GM23338 (cell line): ENCODE results near the gene TSPAN1. TPM values are rescaled to one million over a fixed set of nuclear protein-coding genes. Genes with fewer than 3 reads are reported as not detected.

Source experiments
- ATAC-seq: fragments of 200-7000 bp; cut with Tn5 transposase; 3 replicates; pipeline ENCODE4 v1.9.1; 2020
- DNase-seq: peaks from one replicate; pipeline ENCODE4 v3.0.0-alpha.2; 2015; ENCODE audit warnings: low spot score
- H2AFZ ChIP-seq: fragments of 200-600 bp; sonication (generic); 2 replicates; pipeline ENCODE4 v1.8.0; 2016; ENCODE audit warnings: antibody characterized with exemption, mild to moderate bottlenecking, moderate library complexity
- H3F3A ChIP-seq: fragments of 200-600 bp; sonication (generic); replicated peaks from 2 replicates; pipeline ENCODE4 v1.8.0; 2017; ENCODE audit warnings: antibody characterized with exemption, mixed run types, low read depth
- H3K27ac ChIP-seq: fragments of 200-600 bp; sonication (generic); 2 replicates; pipeline ENCODE4 v1.6.1; 2016; ENCODE audit warnings: low read depth
- H3K27me3 ChIP-seq: fragments of 200-600 bp; sonication (generic); 2 replicates; pipeline ENCODE4 v1.8.0; 2016; ENCODE audit warnings: mild to moderate bottlenecking, mixed run types, moderate library complexity; ENCODE audit not compliant: insufficient read depth
- H3K36me3 ChIP-seq: fragments of 200-600 bp; sonication (generic); 2 replicates; pipeline ENCODE4 v1.8.0; 2016; ENCODE audit warnings: mild to moderate bottlenecking; ENCODE audit not compliant: insufficient read depth
- H3K4me1 ChIP-seq: fragments of 200-600 bp; sonication (generic); 2 replicates; pipeline ENCODE4 v1.8.0; 2016; ENCODE audit warnings: mild to moderate bottlenecking, moderate library complexity; ENCODE audit not compliant: insufficient read depth
- H3K4me2 ChIP-seq: fragments of 200-600 bp; sonication (generic); 2 replicates; pipeline ENCODE4 v1.7.1; 2017; ENCODE audit warnings: mixed run types
- H3K4me3 ChIP-seq: fragments of 200-600 bp; sonication (generic); 2 replicates; pipeline ENCODE4 v1.6.1; 2016; ENCODE audit warnings: mixed run types
- H3K79me2 ChIP-seq: fragments of 200-600 bp; sonication (generic); replicated peaks from 2 replicates; pipeline ENCODE4 v1.8.0; 2017; ENCODE audit warnings: mild to moderate bottlenecking; ENCODE audit not compliant: insufficient read depth
- H3K9me2 ChIP-seq: fragments of 200-600 bp; sonication (generic); 2 replicates; pipeline ENCODE4 v1.8.0; 2017; ENCODE audit not compliant: insufficient read depth
- H4K20me1 ChIP-seq: fragments of 200-600 bp; sonication (generic); replicated peaks from 2 replicates; pipeline ENCODE4 v1.8.0; 2017; ENCODE audit warnings: mild to moderate bottlenecking; ENCODE audit not compliant: insufficient read depth
- H3K27ac Mint-ChIP-seq: 2 replicates; pipeline ENCODE4 v1.8.0; 2020; ENCODE audit warnings: inconsistent platforms, mild to moderate bottlenecking, moderate library complexity, mixed read lengths
- H3K27me3 Mint-ChIP-seq: 3 replicates; pipeline ENCODE4 v1.8.0; 2022; ENCODE audit warnings: low read depth, mild to moderate bottlenecking, moderate library complexity, mixed read lengths, inconsistent platforms; ENCODE audit not compliant: insufficient read depth, poor library complexity
- H3K36me3 Mint-ChIP-seq: 3 replicates; pipeline ENCODE4 v1.8.0; 2021; ENCODE audit warnings: low read depth, mild to moderate bottlenecking, inconsistent platforms, moderate library complexity, mixed read lengths
- H3K4me1 Mint-ChIP-seq: 3 replicates; pipeline ENCODE4 v1.8.0; 2020; ENCODE audit warnings: mild to moderate bottlenecking, inconsistent platforms, mixed read lengths
- H3K4me3 Mint-ChIP-seq: 3 replicates; pipeline ENCODE4 v1.8.0; 2021; ENCODE audit warnings: moderate library complexity, mild to moderate bottlenecking, inconsistent platforms, mixed read lengths
- H3K9me3 Mint-ChIP-seq: 3 replicates; pipeline ENCODE4 v1.8.0; 2020; ENCODE audit warnings: moderate library complexity, mild to moderate bottlenecking, inconsistent platforms, mixed read lengths
- ETS1 ChIP-seq: IDR thresholded peaks from 2 replicates; pipeline ENCODE4 v1.6.1; 2016; ENCODE audit warnings: antibody characterized with exemption
- EZH2 ChIP-seq: fragments of 200-600 bp; sonication (generic); IDR thresholded peaks from one replicate; pipeline ENCODE4 v1.8.0; 2017; ENCODE audit warnings: antibody characterized with exemption, mild to moderate bottlenecking, low read depth; ENCODE audit not compliant: unreplicated experiment
- NANOG ChIP-seq: IDR thresholded peaks from 2 replicates; pipeline ENCODE4 v1.6.1; 2016; ENCODE audit warnings: antibody characterized with exemption, borderline replicate concordance
- REST ChIP-seq: IDR thresholded peaks from one replicate; pipeline ENCODE4 v1.6.1; 2018; ENCODE audit warnings: antibody characterized with exemption; ENCODE audit not compliant: unreplicated experiment
- ZNF331 ChIP-seq: fragments of 250-450 bp; sonication (Bioruptor Pico); IDR thresholded peaks from 2 replicates; pipeline ENCODE4 v1.5.0; 2020; ENCODE audit warnings: low read depth, mild to moderate bottlenecking, moderate library complexity
- ZNF462 ChIP-seq: fragments of 250-450 bp; sonication (Bioruptor Pico); IDR thresholded peaks from 2 replicates; pipeline ENCODE4 v1.5.0; 2020; ENCODE audit warnings: mild to moderate bottlenecking, moderate library complexity
- polyA plus RNA-seq: library from polyadenylated mRNA; unstranded; fragments of >200 nt; fragmentation: Nextera tagmentation; extraction: Ambion mirVana; gene quantifications from 2 replicates; pipeline ENCODE4 v1.2.1, GENCODE V29; 2016
- total RNA-seq: library from RNA; depleted of rRNA; stranded (reverse); fragments of >200 nt; shearing (Covaris generic); gene quantifications from 2 replicates; pipeline ENCODE4 v1.2.3, GENCODE V29; 2014

TSPAN1 gene
- total and polyA plus RNA-seq, 2 experiments from 2014 or later, result not detected

GRCh38 chr1:46193984-46194570 is 19.2 kb downstream of the TSPAN1 start (continued):
- TF ChIP-seq ZNF331 (CRISPR knock-in tag), result no peak
- TF ChIP-seq ETS1, result no peak

- Histone ChIP-seq H3K4me1 (peaks cover 8% of the 10 kb centered on the region; the same call in 1 of the 2 replicates), H3K27ac (no peak overlapping the region), H3K36me3 (no peaks in the 10 kb centered on the region; the same call in 1 of the 2 replicates), H3K79me2 (no peaks in the 10 kb centered on the region), H3K4me3 (no peak overlapping the region), H3K9me2 (no peaks in the 10 kb centered on the region), H4K20me1 (no peaks in the 10 kb centered on the region; the same call in 1 of the 2 replicates), H2AFZ (no peak overlapping the region), H3F3A (peaks cover 13% of the 10 kb centered on the region; the same call in 1 of the 2 replicates), H3K4me2 (no peak overlapping the region), H3K27me3 (no peaks in the 10 kb centered on the region)
- Mint-ChIP-seq H3K27ac (no peak overlapping the region), H3K4me1 (peaks cover 7% of the 10 kb centered on the region), H3K27me3 (peaks cover 5% of the 10 kb centered on the region), H3K36me3 (peaks cover 16% of the 10 kb centered on the region), H3K4me3 (no peak overlapping the region), H3K9me3 (no peaks in the 10 kb centered on the region)
- TF ChIP-seq REST (no peak), NANOG (no peak), EZH2 (no peak), ZNF462 (CRISPR knock-in tag) (no peak)
- ATAC-seq (no peak), DNase-seq (no peak)
These were observed 19.8 kb downstream of the TSPAN1 start for GRCh38 chr1:46194641-46195193.
